HG02678 (cell line): Measurements from ENCODE around the gene PAPPA.

ENCODE experiments used
- ATAC-seq: cut with Tn5 transposase; IDR thresholded peaks from one replicate; pipeline ENCODE4 v1.9.1; 2021; ENCODE audit warnings: mild to moderate bottlenecking, moderate library complexity; ENCODE audit not compliant: unreplicated experiment

The PAPPA gene

GRCh38 chr9:116151199-116151598 is 2.4 kb upstream of the PAPPA start:
- no peak for ATAC-seq

- no peak for ATAC-seq
Measured at GRCh38 chr9:116151966-116152381, 1.6 kb upstream of the PAPPA start.

- no peak for ATAC-seq
Measured at GRCh38 chr9:116152390-116152789, 1.2 kb upstream of the PAPPA start.

GRCh38 chr9:116152941-116153764 is 438 bp upstream of the PAPPA start:
- ATAC-seq = no peak

GRCh38 chr9:116154334-116154975 is 864 bp downstream of the PAPPA start:
- no peak for ATAC-seq

- ATAC-seq = no peak
Measured at GRCh38 chr9:116154976-116155697, 1.5 kb downstream of the PAPPA start.

- no peak for ATAC-seq
Measured at GRCh38 chr9:116155698-116156039, 2.1 kb downstream of the PAPPA start.

GRCh38 chr9:116156621-116157314 is 3.2 kb downstream of the PAPPA start:
- ATAC-seq = no peak

GRCh38 chr9:116157436-116158138 is 4.0 kb downstream of the PAPPA start:
- ATAC-seq = no peak

- ATAC-seq = no peak
Measured at GRCh38 chr9:116160676-116161571, 7.3 kb downstream of the PAPPA start.

- ATAC-seq = no peak
Measured at GRCh38 chr9:116162241-116162781, 8.7 kb downstream of the PAPPA start.

GRCh38 chr9:116163293-116164055 is 9.9 kb downstream of the PAPPA start:
- no peak for ATAC-seq

- ATAC-seq = no peak
Measured at GRCh38 chr9:116165912-116166311, 12.3 kb downstream of the PAPPA start.

- no peak for ATAC-seq
Measured at GRCh38 chr9:116166713-116167112, 13.1 kb downstream of the PAPPA start.

- no peak for ATAC-seq
Measured at GRCh38 chr9:116168231-116168630, 14.6 kb downstream of the PAPPA start.

GRCh38 chr9:116172216-116172615 is 18.6 kb downstream of the PAPPA start:
- ATAC-seq = no peak

- ATAC-seq = no peak
Measured at GRCh38 chr9:116174347-116174746, 20.8 kb downstream of the PAPPA start.

- ATAC-seq = no peak
Measured at GRCh38 chr9:116175614-116176013, 22.0 kb downstream of the PAPPA start.
